GM11168 (cell line): ENCODE data around the gene PPP3CA.
"Not testable (repeated sequence)": the region's sequence is repeated elsewhere in the genome, so short reads cannot be mapped to it uniquely, and the experiment has no call there.

Experiments
- in situ Hi-C: fragments of 300-500 bp; cut with MboI; formaldehyde crosslinking; loops from one replicate; pipeline ENCODE4 v1.12.0; 2022; ENCODE audit warnings: low sequenced_read_pairs; ENCODE audit not compliant: unreplicated experiment

The PPP3CA gene

GRCh38 chr4:101187841-101188240 is 159.5 kb downstream of the PPP3CA start:
- in situ Hi-C loops, result no loop called here

GRCh38 chr4:101186567-101187184 is 160.7 kb downstream of the PPP3CA start:
- in situ Hi-C loops, result no loop called here

GRCh38 chr4:101184668-101185067 is 162.7 kb downstream of the PPP3CA start:
- in situ Hi-C loops, result no loop called here

DNA sequence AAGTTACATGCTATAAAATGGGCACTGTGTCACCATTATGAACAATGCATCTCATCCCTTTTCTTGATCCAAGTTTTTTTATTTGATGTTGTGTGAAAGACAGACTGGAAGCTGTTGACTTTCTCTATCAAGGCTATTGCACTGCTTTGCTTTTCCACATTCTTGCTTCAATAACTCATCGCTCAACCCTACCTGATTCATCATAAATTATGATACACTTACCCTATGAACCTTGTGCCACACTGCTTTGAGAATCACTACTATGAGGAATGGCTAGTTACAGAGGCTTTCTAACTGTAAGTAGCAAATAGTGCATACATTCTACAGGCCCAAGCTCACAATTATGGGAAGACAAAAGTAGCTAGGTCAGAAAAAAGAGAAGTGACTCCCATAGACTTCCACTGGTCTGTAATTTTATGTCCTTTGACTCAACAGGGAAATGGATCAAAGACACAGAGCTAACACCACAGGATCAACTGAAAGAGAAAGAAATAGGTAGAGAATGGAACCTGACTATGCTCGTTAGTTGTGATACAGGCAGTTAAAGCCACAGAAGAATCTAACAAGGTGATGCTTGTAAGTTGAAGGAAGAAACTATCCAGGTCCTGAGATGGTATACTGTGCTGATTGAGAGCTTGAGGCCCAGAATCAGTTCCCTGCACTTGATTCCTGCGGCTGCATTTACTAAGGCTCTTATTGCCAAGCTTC is 163.5 kb downstream of the PPP3CA start:
- in situ Hi-C loops, result no loop called here

DNA sequence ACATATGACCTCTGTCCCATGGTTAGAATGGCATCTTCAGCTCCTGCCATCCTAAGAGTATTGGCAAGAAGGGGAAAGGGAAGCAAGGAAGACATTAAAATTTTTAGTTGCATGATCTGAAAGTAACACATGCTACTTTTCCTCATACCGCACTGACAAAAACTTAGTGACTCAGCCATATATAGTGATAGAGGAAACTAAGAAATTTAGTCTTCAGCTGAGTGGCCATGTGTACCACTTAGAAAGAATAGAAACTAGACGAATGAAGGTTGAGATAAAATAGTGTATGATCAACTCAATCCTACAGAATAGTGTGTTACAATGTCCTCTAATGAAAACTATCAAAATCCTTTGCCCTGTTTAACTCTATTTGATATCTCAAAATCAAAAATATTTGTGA is 164.1 kb downstream of the PPP3CA start:
- in situ Hi-C loops, result no loop called here

- in situ Hi-C loops, result not testable (repeated sequence)
Observed at GRCh38 chr4:101182688-101183087, 164.6 kb downstream of the PPP3CA start.

DNA sequence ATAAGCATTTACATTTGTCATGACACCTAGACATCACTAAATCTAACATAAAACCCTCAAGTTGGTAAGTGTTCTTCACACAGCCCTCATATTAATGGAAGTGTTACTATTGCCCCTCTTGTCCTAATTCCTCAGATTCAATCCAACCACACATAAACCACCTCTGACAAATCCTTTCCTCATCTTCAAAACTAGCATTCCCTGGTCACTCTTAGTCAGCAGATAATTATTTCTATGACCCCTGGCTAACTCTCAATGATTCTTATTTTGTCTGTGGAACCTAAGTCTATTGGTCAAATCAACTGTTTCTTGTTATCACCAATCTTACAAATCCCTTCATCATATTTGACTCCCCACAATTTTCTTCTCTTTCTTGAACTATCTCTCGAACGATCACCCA is 168.6 kb downstream of the PPP3CA start:
- in situ Hi-C loops, result loop anchor here (10.0 kb wide), 1 partner anchor 416 kb away; no protein-coding TSS in a partner anchor

GRCh38 chr4:101177154-101177553 is 170.2 kb downstream of the PPP3CA start:
- in situ Hi-C loops, result loop anchor here (10.0 kb wide), 1 partner anchor 418 kb away; no protein-coding TSS in a partner anchor

DNA sequence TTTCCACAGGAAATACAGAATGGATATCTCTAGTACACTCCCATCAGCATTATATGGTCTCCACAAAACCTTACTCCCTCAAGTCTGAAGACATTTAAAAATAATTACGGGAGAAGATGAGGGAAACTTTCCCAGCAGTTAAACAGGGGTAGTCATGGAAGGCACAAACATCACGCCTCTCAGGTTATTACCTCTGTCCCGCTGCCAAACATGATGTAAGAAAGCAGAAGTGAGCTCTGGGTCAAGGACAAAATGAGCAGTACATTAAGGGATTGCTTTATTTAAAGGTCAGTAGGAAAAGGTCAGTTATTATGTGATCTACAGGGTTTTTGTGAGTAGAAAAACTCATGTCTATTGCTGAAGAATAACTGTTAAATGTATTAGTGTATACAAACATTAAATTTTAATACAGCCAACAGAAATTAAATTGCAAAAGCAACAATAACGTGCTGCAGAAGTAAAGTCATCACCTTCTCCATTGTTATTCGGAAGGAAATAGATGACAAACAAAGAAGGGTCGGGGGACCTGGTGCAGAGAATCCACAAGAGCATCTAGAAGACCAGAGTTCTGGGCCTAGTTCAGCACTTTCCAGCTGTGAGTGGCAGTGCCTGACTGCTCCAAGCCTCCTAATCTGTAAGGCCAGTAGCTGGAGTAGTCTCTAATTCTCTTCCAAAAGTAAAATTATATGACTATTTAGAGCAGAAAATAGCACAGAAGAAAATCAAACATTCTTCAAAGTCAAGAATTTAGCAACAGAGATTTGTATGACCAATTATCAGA is 171.2 kb downstream of the PPP3CA start:
- in situ Hi-C loops, result loop anchor here (10.0 kb wide), 1 partner anchor 419 kb away; no protein-coding TSS in a partner anchor

DNA sequence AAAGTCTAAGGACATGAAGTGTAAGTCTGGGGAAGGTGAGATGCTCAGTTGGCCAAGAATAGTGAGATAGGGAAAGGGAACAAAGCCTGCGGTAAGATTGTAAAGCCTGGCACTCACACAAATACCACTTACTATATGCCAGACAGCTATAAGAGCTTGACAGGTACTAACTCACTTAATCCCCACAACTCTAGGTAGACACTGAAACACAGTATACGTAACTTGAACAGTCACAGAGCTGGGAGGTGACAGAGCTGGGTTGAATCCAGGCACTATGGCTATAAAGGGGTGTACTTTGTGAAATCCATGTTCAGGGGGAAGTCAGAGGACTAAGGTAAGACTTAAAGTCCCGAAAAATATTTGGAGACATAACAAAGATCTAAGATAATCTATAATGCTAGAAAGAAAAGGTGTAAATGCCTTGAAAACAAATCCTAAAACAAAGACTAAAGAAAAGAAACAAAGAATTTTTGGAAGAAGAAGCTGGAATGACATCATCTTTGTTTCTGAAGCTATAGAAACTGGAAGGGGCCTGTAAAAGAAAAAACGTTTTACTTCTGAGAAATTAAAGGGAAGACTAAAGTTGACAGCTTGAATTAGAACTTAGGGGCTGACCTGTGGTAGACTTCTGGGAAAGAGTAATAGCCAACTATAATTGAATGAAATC is 172.5 kb downstream of the PPP3CA start:
- in situ Hi-C loops, result loop anchor here (10.0 kb wide), 1 partner anchor 420 kb away; no protein-coding TSS in a partner anchor

DNA sequence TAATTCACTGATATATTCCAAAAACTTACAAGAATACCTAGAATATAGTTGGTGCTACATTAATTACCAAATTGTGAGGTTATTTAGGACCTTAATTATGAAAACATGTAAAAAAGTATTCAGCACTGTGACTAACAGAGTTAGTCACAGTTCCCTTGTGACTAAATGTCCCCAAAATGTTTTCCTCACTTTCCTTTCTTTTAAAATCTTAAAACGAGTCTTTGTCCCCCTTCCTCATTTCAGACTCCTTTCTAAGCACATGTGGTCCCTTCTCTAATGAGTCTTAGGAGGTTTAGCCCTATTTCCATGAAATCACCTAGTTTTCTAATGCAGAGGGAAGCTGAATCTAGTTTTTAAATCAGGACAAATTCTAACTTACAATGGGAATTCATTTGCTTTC is 175.0 kb downstream of the PPP3CA start:
- in situ Hi-C loops, result loop anchor here (10.0 kb wide), 1 partner anchor 422 kb away; no protein-coding TSS in a partner anchor

DNA sequence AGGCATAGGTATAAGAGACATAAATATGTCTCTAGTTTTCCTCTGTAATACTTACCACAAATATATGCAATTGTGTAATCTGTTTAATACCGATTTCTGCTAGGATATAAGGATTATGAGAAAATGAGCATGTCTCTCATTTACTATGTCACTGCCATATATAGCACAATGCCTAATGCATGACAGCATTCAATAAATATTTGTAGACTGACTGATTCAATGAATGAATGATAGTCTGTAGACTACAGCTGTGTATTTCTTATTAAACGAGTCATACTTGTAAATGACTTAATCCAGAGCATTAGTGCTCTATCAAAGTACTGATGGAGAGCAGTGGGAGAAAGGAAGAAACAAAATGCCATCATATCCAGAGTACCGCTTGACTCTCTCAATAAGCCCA is 175.6 kb downstream of the PPP3CA start:
- in situ Hi-C loops, result loop anchor here (10.0 kb wide), 1 partner anchor 423 kb away; no protein-coding TSS in a partner anchor

DNA sequence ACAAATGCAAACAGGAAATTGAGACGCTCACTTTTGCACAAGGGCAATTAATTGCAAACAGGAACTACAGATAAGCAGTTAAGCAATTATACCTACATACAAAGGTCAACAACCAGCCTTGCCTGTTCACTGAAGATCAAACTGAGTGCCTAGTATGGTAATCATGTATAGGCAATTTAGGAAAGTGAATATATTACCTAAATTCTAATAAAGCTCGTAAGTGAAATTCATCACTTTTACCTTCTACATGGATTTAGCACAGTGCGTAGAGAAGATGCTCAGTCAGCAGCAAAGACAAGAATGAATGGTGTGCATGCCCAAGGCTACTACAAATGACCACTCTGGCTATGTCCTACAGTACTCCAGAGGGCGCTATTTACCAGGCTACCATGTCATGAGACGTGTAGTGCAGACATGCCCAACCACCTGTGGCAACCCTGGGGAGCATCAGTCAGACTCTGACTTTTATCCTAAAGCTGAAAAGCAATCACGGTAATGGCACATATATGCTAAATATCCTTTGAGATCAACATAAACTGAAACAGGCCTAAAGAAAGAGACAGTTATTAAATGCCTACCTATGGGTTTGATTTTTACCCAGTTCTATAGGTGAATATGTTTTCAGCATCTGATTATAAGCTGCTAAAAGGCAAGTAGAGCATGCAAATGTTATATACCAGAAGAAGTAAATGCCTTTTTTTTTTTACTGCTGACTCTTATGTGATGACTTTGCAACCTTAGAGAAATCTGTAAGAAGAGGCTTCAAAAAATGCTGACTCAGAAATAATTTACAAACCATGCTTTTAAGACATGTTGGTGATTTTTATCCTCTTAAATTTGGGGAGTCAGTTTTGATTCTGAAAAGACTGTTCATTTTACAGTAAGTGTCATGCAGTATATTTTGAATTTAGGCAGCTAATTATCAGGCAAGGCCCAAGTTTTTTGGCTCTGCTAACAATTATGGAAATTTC is 178.0 kb downstream of the PPP3CA start:
- in situ Hi-C loops, result loop anchor here (10.0 kb wide), 2 partner anchors 425 to 555 kb away; no protein-coding TSS in a partner anchor

DNA sequence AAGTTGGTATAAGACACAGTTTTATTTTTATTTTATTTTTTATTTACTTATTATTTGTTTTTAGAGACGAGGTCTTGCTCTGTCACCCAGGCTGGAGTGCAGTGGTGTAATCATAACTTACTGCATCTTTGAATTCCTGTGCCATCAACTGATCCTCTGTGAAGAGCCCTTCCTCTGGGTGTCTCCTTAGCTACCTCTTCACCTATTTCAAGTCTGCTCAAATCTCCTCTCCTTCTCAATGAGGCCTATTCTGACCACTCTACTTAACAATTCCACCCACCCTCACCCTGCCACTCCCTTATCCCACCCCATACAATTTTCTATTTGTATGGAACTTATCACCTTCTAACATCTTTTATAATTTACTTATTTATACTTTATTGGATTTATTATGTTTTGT is 183.4 kb downstream of the PPP3CA start:
- in situ Hi-C loops, result loop anchor here (10.0 kb wide), 1 partner anchor 561 kb away; no protein-coding TSS in a partner anchor

- in situ Hi-C loops, result loop anchor here (10.0 kb wide), 1 partner anchor 562 kb away; no protein-coding TSS in a partner anchor
Observed at GRCh38 chr4:101162990-101163380, 184.3 kb downstream of the PPP3CA start.

- in situ Hi-C loops, result loop anchor here (10.0 kb wide), 1 partner anchor 564 kb away; no protein-coding TSS in a partner anchor
Observed at GRCh38 chr4:101160792-101161592, 186.3 kb downstream of the PPP3CA start.

DNA sequence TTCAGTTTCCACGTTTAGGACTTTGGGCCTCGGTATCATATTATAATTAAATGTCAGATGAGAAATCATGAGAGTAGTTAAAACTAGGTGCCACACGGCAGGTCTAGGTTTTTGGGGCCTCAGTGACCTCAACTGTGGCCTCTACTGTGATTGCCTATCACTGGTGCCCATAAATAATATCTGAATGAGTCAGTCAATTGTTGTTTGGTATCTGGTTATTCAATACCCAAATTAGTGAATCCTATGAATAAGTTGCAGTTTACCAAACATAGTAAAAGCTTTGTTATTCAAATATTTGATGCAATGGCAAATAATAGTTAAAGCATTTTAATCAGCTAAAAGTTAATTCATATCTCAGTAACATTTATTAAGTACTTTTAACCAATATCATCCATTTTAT is 188.8 kb downstream of the PPP3CA start:
- in situ Hi-C loops, result no loop called here

- in situ Hi-C loops, result no loop called here
Observed at GRCh38 chr4:101158134-101158482, 189.2 kb downstream of the PPP3CA start.
